GM23248 (cell line): Measurements from ENCODE around the gene RGMA.

Experiments
- EZH2 ChIP-seq: fragments of 200-600 bp; sonication (generic); IDR thresholded peaks from 2 replicates; pipeline ENCODE4 v1.6.1; 2018; ENCODE audit warnings: antibody characterized with exemption, mild to moderate bottlenecking; ENCODE audit not compliant: insufficient read depth, poor library complexity, severe bottlenecking
- EZH2phosphoT487 ChIP-seq: fragments of 200-600 bp; sonication (generic); IDR thresholded peaks from 2 replicates; pipeline ENCODE4 v1.6.1; 2018; ENCODE audit warnings: antibody characterized with exemption, moderate library complexity, mild to moderate bottlenecking, low read depth; ENCODE audit not compliant: insufficient read depth

- TF ChIP-seq EZH2 (no peak), EZH2phosphoT487 (no peak)
These were observed 60.8 kb downstream of the RGMA start for GRCh38 chr15:93028111-93028631.
